Kidney (tissue), 14 donors: ENCODE results near the gene CRYAB. TPM values are rescaled to one million over a fixed set of nuclear protein-coding genes. Genes with fewer than 3 reads are reported as not detected.

Experiments
- DNase-seq, 5 donors: peaks; one replicate each; pipeline ENCODE4 v3.0.0-alpha.2; 2013 to 2020
- FAIRE-seq: peaks from 2 replicates; lab custom pipeline; 2012; peaks lifted over from hg19 to GRCh38; lab: Jason Lieb, UNC
- H3K27ac ChIP-seq, 2 donors: one replicate each; pipeline ENCODE4 v1.7.0; 2013; ENCODE audit warnings: low read depth in 2 of 2, low read length in 2 of 2, inconsistent platforms in 1 of 2
- H3K27me3 ChIP-seq: one replicate; pipeline ENCODE4 v1.7.1; 2013; ENCODE audit warnings: low read length, inconsistent platforms; ENCODE audit not compliant: control insufficient read depth, insufficient read depth
- H3K36me3 ChIP-seq, 3 donors: one replicate each; pipeline versions ENCODE4 v1.7.0 to v1.7.1; 2013; ENCODE audit warnings: low read length in 3 of 3, control low read depth in 1 of 3, inconsistent platforms in 1 of 3; ENCODE audit not compliant: insufficient read depth in 3 of 3, control insufficient read depth in 2 of 3
- H3K4me1 ChIP-seq, 3 donors: one replicate each; pipeline versions ENCODE4 v1.7.0 to v1.7.1; 2013; ENCODE audit warnings: low read length in 3 of 3, inconsistent platforms in 1 of 3, low read depth in 1 of 3; ENCODE audit not compliant: control insufficient read depth in 2 of 3, insufficient read depth in 2 of 3
- H3K4me3 ChIP-seq, 3 donors: one replicate each; pipeline versions ENCODE4 v1.7.0 to v1.8.1; 2013; ENCODE audit warnings: low read length in 3 of 3, control low read depth in 1 of 3, inconsistent platforms in 1 of 3
- H3K9ac ChIP-seq, 3 donors: one replicate each; pipeline versions ENCODE4 v1.7.0 to v1.7.1; 2013; ENCODE audit warnings: low read length in 3 of 3, control low read depth in 1 of 3, inconsistent platforms in 1 of 3
- H3K9me3 ChIP-seq, 3 donors: one replicate each; pipeline versions ENCODE4 v1.7.0 to v1.7.1; 2013; ENCODE audit warnings: low read length in 3 of 3, control low read depth in 1 of 3, inconsistent platforms in 1 of 3; ENCODE audit not compliant: control insufficient read depth in 2 of 3, insufficient read depth in 1 of 3
- CTCF ChIP-seq: IDR thresholded peaks from 3 replicates; pipeline ENCODE4 v1.5.1; 2012; ENCODE audit warnings: mild to moderate bottlenecking, moderate library complexity, borderline replicate concordance; ENCODE audit not compliant: insufficient read depth; ENCODE audit errors: extremely low read depth
- intact Hi-C: fragments of 100-400 bp; cut with DNase I; formaldehyde crosslinking; loops from one replicate; pipeline ENCODE4 v1.11.1; 2022
- polyA plus RNA-seq: library from polyadenylated mRNA; stranded (reverse); fragments of 350-450 nt; fragmentation: Illumina TruSeq; extraction: RNeasy Lipid Tissue Mini Kit (QIAGEN cat#74804); gene quantifications from one replicate; pipeline ENCODE4 v1.2.3, GENCODE V29; 2014; ENCODE audit warnings: low read depth, low replicate concordance; ENCODE audit not compliant: insufficient read depth
- total RNA-seq: library from RNA; stranded (reverse); fragmentation: NEBNext Ultra II Directional; extraction: Animal tissue kit (Norgen Biotek cat#: 25700); gene quantifications from one replicate; pipeline ENCODE4 v1.2.1, GENCODE V29; 2021
- donor health status: control.
- donor health status: control.
- donor health status: control.
- donor health status: control.
- donor health status: control.
- donor health status: DM: yes; HTN: yes; CAD: no.
- donor health status: Normal renal cell carcinoma (clear cell type).

The CRYAB gene
- total and polyA plus RNA-seq, 2 donors from 2014 or later, result 1,312 to 1,857 TPM

- no peak overlapping the region for H3K4me3 ChIP-seq
- intact Hi-C loops, result no loop called here
- FAIRE-seq (no peak), DNase-seq (no peak)
- no peak overlapping the region for H3K9ac ChIP-seq
- H3K4me1 ChIP-seq, result no peaks in the 10 kb centered on the region
- no peak overlapping the region for H3K27ac ChIP-seq
- H3K9me3 ChIP-seq, result no peaks in the 10 kb centered on the region
- no peaks in the 10 kb centered on the region for H3K27me3 ChIP-seq
- no peaks in the 10 kb centered on the region for H3K36me3 ChIP-seq
- TF ChIP-seq CTCF, result no peak
Measured at GRCh38 chr11:111944651-111945051, 33.1 kb upstream of the CRYAB start.

GRCh38 chr11:111944139-111944538, 32.6 kb upstream of the CRYAB start:
- FAIRE-seq, result no peak
- intact Hi-C loops, result no loop called here

GRCh38 chr11:111942829-111943228, 31.3 kb upstream of the CRYAB start:
- Histone ChIP-seq H3K27me3 (no peaks in the 10 kb centered on the region), H3K4me3 (no peak overlapping the region), H3K4me1 (peaks cover 0 to 2% (median 0%) of the 10 kb centered on the region in 3 donors), H3K36me3 (no peaks in the 10 kb centered on the region), H3K27ac (no peak overlapping the region), H3K9me3 (no peaks in the 10 kb centered on the region), H3K9ac (no peak overlapping the region)
- TF ChIP-seq CTCF, result no peak
- DNase-seq (no peak), FAIRE-seq (no peak)
- intact Hi-C loops, result no loop called here

More at GRCh38 chr11:111944139-111944538, 32.6 kb upstream of the CRYAB start:
- Histone ChIP-seq H3K4me1 (no peaks in the 10 kb centered on the region), H3K9me3 (no peaks in the 10 kb centered on the region), H3K27me3 (no peaks in the 10 kb centered on the region), H3K9ac (no peak overlapping the region), H3K27ac (no peak overlapping the region), H3K36me3 (no peaks in the 10 kb centered on the region), H3K4me3 (no peak overlapping the region)
- no peak for TF ChIP-seq CTCF
- peak in 1 of 5 donors; percentile 35 for DNase-seq

GRCh38 chr11:111941963-111942362, 30.4 kb upstream of the CRYAB start:
- H3K27ac ChIP-seq, result no peak overlapping the region
- peaks cover 0 to 4% (median 0%) of the 10 kb centered on the region in 3 donors for H3K4me1 ChIP-seq
- H3K9me3 ChIP-seq, result no peaks in the 10 kb centered on the region
- no peak for TF ChIP-seq CTCF
- no peaks in the 10 kb centered on the region for H3K36me3 ChIP-seq
- DNase-seq (no peak), FAIRE-seq (no peak)
- intact Hi-C loops, result no loop called here
- no peaks in the 10 kb centered on the region for H3K27me3 ChIP-seq
- H3K4me3 ChIP-seq, result no peak overlapping the region
- H3K9ac ChIP-seq, result no peak overlapping the region
